ENCODE results near the gene PC.

DNA sequence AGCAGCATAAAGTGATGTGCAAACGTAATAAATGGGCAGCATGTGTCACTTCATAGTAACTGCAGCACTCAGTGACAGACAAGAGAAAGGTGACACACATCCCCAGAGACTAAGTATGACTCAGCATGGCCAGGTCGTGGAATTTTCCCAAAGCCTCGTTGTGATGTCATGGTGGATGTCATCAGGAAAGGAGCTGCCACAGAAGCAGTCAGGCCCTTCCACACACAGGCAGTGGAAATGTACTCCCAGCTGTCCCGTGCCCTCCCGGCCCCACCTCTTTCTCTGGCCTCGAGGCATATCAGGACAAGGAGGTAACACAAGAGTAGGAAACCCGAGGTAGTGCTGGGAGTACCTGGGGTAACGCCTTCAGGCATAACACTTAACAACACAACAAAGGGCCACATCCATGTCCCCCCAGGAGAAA lies 8.1 kb downstream of the PC start:
- TF ChIP-seq HDAC6 (IDR thresholded peaks at IDR 0.05; ENCODE audit: low read depth, low read length) (no peak), GABPB1 (CRISPR knock-in tag; IDR thresholded peaks at IDR 0.05) (no peak), ZNF3 (CRISPR knock-in tag; IDR thresholded peaks at IDR 0.05) (no peak), POLR2AphosphoS5 (IDR thresholded peaks at IDR 0.05; ENCODE audit: control insufficient read depth, insufficient read depth, low read depth, low read length) (no peak), PHTF2 (CRISPR knock-in tag; IDR thresholded peaks at IDR 0.05) (no peak), NR3C1 (CRISPR knock-in tag; IDR thresholded peaks at IDR 0.05) (no peak)
- TF ChIP-seq, protein P1, sequence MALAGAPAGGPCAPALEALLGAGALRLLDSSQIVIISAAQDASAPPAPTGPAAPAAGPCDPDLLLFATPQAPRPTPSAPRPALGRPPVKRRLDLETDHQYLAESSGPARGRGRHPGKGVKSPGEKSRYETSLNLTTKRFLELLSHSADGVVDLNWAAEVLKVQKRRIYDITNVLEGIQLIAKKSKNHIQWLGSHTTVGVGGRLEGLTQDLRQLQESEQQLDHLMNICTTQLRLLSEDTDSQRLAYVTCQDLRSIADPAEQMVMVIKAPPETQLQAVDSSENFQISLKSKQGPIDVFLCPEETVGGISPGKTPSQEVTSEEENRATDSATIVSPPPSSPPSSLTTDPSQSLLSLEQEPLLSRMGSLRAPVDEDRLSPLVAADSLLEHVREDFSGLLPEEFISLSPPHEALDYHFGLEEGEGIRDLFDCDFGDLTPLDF (CRISPR knock-in tag; IDR thresholded peaks at IDR 0.05) = no peak
- TF ChIP-seq, protein P2, sequence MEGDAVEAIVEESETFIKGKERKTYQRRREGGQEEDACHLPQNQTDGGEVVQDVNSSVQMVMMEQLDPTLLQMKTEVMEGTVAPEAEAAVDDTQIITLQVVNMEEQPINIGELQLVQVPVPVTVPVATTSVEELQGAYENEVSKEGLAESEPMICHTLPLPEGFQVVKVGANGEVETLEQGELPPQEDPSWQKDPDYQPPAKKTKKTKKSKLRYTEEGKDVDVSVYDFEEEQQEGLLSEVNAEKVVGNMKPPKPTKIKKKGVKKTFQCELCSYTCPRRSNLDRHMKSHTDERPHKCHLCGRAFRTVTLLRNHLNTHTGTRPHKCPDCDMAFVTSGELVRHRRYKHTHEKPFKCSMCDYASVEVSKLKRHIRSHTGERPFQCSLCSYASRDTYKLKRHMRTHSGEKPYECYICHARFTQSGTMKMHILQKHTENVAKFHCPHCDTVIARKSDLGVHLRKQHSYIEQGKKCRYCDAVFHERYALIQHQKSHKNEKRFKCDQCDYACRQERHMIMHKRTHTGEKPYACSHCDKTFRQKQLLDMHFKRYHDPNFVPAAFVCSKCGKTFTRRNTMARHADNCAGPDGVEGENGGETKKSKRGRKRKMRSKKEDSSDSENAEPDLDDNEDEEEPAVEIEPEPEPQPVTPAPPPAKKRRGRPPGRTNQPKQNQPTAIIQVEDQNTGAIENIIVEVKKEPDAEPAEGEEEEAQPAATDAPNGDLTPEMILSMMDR (IDR thresholded peaks at IDR 0.05 in 2 of 3, conservative IDR thresholded peaks at IDR 0.05 in 1 of 3; ENCODE audit: insufficient read depth in 2 of 3, low read depth in 1 of 3, low read length in 3 of 3) = no peak
- TF ChIP-seq, protein P3, sequence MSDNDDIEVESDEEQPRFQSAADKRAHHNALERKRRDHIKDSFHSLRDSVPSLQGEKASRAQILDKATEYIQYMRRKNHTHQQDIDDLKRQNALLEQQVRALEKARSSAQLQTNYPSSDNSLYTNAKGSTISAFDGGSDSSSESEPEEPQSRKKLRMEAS (CRISPR knock-in tag; IDR thresholded peaks at IDR 0.05) = peak; percentile 45; the same call in 1 of the 2 replicates
- TF ChIP-seq, protein P4, sequence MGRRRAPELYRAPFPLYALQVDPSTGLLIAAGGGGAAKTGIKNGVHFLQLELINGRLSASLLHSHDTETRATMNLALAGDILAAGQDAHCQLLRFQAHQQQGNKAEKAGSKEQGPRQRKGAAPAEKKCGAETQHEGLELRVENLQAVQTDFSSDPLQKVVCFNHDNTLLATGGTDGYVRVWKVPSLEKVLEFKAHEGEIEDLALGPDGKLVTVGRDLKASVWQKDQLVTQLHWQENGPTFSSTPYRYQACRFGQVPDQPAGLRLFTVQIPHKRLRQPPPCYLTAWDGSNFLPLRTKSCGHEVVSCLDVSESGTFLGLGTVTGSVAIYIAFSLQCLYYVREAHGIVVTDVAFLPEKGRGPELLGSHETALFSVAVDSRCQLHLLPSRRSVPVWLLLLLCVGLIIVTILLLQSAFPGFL (CRISPR knock-in tag; IDR thresholded peaks at IDR 0.05) = no peak
- TF ChIP-seq, protein P5, sequence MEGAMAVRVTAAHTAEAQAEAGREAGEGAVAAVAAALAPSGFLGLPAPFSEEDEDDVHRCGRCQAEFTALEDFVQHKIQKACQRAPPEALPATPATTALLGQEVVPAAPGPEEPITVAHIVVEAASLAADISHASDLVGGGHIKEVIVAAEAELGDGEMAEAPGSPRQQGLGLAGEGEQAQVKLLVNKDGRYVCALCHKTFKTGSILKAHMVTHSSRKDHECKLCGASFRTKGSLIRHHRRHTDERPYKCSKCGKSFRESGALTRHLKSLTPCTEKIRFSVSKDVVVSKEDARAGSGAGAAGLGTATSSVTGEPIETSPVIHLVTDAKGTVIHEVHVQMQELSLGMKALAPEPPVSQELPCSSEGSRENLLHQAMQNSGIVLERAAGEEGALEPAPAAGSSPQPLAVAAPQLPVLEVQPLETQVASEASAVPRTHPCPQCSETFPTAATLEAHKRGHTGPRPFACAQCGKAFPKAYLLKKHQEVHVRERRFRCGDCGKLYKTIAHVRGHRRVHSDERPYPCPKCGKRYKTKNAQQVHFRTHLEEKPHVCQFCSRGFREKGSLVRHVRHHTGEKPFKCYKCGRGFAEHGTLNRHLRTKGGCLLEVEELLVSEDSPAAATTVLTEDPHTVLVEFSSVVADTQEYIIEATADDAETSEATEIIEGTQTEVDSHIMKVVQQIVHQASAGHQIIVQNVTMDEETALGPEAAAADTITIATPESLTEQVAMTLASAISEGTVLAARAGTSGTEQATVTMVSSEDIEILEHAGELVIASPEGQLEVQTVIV (CRISPR knock-in tag; IDR thresholded peaks at IDR 0.05; ENCODE audit: borderline replicate concordance) = no peak
